GM19239 (cell line): ENCODE data around the gene WEE2.
"Not testable (repeated sequence)": the region's sequence is repeated elsewhere in the genome, so short reads cannot be mapped to it uniquely, and the experiment has no call there.

ENCODE experiments used
- DNase-seq: peaks from one replicate; pipeline ENCODE4 v3.0.0; 2011; ENCODE audit warnings: low spot score; ENCODE audit not compliant: insufficient read length
- FAIRE-seq: peaks from 2 replicates; lab custom pipeline; 2011; peaks lifted over from hg19 to GRCh38; lab: Jason Lieb, UNC

WEE2 gene

GRCh38 chr7:141710301-141710700 is 2.1 kb downstream of the WEE2 start:
- DNase-seq: no peak
- FAIRE-seq: peak; percentile 53

GRCh38 chr7:141712603-141713255 is 4.6 kb downstream of the WEE2 start:
- FAIRE-seq: no peak
- no peak for DNase-seq

GRCh38 chr7:141713890-141714289 is 5.7 kb downstream of the WEE2 start:
- no peak for FAIRE-seq
- no peak for DNase-seq

GRCh38 chr7:141714571-141714970 is 6.4 kb downstream of the WEE2 start:
- FAIRE-seq (no peak), DNase-seq (no peak)

GRCh38 chr7:141715018-141715417 is 6.9 kb downstream of the WEE2 start:
- DNase-seq: no peak
- FAIRE-seq: no peak

GRCh38 chr7:141715794-141716689 is 7.9 kb downstream of the WEE2 start:
- FAIRE-seq (no peak), DNase-seq (no peak)

GRCh38 chr7:141717450-141717849 is 9.3 kb downstream of the WEE2 start:
- FAIRE-seq (no peak), DNase-seq (no peak)

- DNase-seq: no peak
- no peak for FAIRE-seq
These were observed 14.4 kb downstream of the WEE2 start for GRCh38 chr7:141722529-141722928.

- no peak for FAIRE-seq
These were observed 20.9 kb downstream of the WEE2 start for GRCh38 chr7:141729020-141729419.

GRCh38 chr7:141731476-141732149 is 23.5 kb downstream of the WEE2 start:
- FAIRE-seq (no peak), DNase-seq (no peak)

More at GRCh38 chr7:141729020-141729419, 20.9 kb downstream of the WEE2 start:
- no peak for DNase-seq

- DNase-seq (no peak), FAIRE-seq (peak; percentile 23)
These were observed 29.1 kb downstream of the WEE2 start for GRCh38 chr7:141737118-141737835.

GRCh38 chr7:141737836-141738591 is 29.9 kb downstream of the WEE2 start, which contains the start of gene SSBP1:
SSBP1 (plus strand) TSS chr7:141738358; CDS start chr7:141739167, 809 bp downstream.
- DNase-seq (peak; percentile 67), FAIRE-seq (peak; percentile 98)

- no peak for FAIRE-seq
- DNase-seq: no peak
These were observed 30.4 kb downstream of the WEE2 start for GRCh38 chr7:141738592-141739013.

GRCh38 chr7:141739250-141739649 is 31.1 kb downstream of the WEE2 start:
- no peak for FAIRE-seq
- no peak for DNase-seq

- no peak for FAIRE-seq
These were observed 34.1 kb downstream of the WEE2 start for GRCh38 chr7:141742229-141742628.

GRCh38 chr7:141744131-141744530 is 36.0 kb downstream of the WEE2 start:
- FAIRE-seq (no peak), DNase-seq (no peak)

More at GRCh38 chr7:141742229-141742628, 34.1 kb downstream of the WEE2 start:
- no peak for DNase-seq

GRCh38 chr7:141748396-141748795 is 40.2 kb downstream of the WEE2 start:
- FAIRE-seq (no peak), DNase-seq (no peak)

- FAIRE-seq, DNase-seq: not testable (repeated sequence)
These were observed 43.8 kb downstream of the WEE2 start for GRCh38 chr7:141751904-141752303.

- DNase-seq (no peak), FAIRE-seq (no peak)
These were observed 44.5 kb downstream of the WEE2 start for GRCh38 chr7:141752634-141753033.
